ENCODE data around the gene GLIS1.

DNA sequence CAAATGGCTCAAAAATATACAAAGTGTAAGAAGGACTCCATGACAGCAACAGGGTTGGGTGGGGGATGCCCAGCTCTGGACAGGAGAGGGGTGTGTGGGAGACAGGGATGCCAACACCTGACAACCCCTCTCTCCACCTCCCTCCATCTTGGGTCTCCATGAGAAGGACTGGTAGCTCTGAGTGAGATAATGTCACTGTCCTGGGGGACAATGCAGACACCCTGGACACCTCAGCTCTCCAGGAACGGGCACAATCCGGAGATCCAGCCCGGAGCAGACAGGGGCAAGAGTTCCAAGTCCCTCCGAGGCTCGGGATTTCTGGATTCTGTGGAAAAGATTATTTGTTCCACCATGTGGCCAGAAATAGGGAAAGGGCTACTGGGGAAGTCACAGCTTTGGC is 122.5 kb downstream of the GLIS1 start:
- TF ChIP-seq CTCF (IDR thresholded peaks at IDR 0.05; ENCODE audit: borderline replicate concordance, extremely low read depth, low read length, poor library complexity, severe bottlenecking) (no peak), EZH2 (IDR thresholded peaks at IDR 0.05; ENCODE audit: borderline replicate concordance, low read depth, low read length, severe bottlenecking) (no peak)

All from DND-41 (cell line).